ENCODE measurements around the gene FAM114A2.

- no peak for TF ChIP-seq TRIM28 (IDR thresholded peaks at IDR 0.05; ENCODE audit: borderline replicate concordance, low read length)
- TF ChIP-seq CTCF (tag by site-specific recombination; IDR thresholded peaks at IDR 0.05), result no peak
- no peak for TF ChIP-seq ZNF76 (tag by site-specific recombination; IDR thresholded peaks at IDR 0.05; ENCODE audit: borderline replicate concordance, low read depth)
- TF ChIP-seq YY2 (tag by site-specific recombination; IDR thresholded peaks at IDR 0.05), result no peak
- no peak for TF ChIP-seq OVOL3 (tag by site-specific recombination; IDR thresholded peaks at IDR 0.05)
- no peak for TF ChIP-seq ZNF341 (tag by site-specific recombination; IDR thresholded peaks at IDR 0.05; ENCODE audit: low read depth)
- no peak for TF ChIP-seq ZNF629 (tag by site-specific recombination; IDR thresholded peaks at IDR 0.05)
These were observed 54.8 kb downstream of the FAM114A2 start for GRCh38 chr5:153983885-153984284.
